ENCODE measurements around the gene SBK1. TPM values are rescaled to one million over a fixed set of nuclear protein-coding genes. Genes with fewer than 3 reads are reported as not detected.
"Not testable (repeated sequence)": the region's sequence is repeated elsewhere in the genome, so short reads cannot be mapped to it uniquely, and the experiment has no call there.

Gene SBK1
- total RNA-seq, 1 donor from 2014 or later, result 0.24 TPM

GRCh38 chr16:28330981-28331380 is 38.7 kb downstream of the SBK1 start:
- DNase-seq (ENCODE audit: low spot score), result not testable (repeated sequence)

DNA sequence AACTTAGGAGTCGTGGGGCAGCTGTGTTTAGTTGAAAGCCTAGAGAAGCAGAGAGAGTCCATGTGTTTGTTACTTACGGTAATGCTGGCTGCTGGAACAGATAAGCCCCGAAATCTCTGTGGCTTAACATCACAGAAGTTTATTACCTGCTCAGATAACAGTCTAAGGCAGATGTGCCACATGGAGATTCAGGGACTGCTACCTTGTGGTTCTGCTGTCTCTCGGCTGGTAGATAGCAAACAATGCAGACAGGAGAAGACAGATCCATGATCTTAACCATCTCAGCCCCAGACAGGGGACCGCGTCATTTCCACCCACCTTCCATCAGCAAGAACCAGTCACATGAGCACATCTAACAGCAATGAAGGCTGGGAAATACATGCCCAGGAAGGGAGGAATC is 40.3 kb downstream of the SBK1 start:
- not testable (repeated sequence) for DNase-seq (ENCODE audit: low spot score)

DNA sequence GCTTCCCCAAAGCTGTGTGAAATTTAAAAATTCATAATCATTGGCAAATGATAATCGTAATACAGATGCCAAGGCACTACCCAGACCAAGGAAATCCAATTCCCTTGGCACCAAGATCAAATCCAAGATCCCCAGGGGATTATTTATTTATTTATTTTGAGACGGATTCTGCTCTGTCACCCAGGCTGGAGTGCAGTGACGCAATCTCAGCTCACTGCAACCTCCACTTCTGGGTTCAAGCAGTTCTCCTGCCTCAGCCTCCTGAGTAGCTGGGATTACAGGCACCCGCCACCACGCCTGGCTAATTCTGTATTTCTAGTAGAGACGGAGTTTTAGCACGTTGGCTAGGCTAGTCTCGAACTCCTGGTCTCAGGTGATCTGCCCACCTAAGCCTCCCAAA is 43.4 kb downstream of the SBK1 start:
- DNase-seq (ENCODE audit: low spot score), result not testable (repeated sequence)

- not testable (repeated sequence) for DNase-seq (ENCODE audit: low spot score)
These were observed 44.8 kb downstream of the SBK1 start for GRCh38 chr16:28336940-28337710.

- DNase-seq (ENCODE audit: low spot score), result not testable (repeated sequence)
These were observed 45.9 kb downstream of the SBK1 start for GRCh38 chr16:28338230-28338629.

DNA sequence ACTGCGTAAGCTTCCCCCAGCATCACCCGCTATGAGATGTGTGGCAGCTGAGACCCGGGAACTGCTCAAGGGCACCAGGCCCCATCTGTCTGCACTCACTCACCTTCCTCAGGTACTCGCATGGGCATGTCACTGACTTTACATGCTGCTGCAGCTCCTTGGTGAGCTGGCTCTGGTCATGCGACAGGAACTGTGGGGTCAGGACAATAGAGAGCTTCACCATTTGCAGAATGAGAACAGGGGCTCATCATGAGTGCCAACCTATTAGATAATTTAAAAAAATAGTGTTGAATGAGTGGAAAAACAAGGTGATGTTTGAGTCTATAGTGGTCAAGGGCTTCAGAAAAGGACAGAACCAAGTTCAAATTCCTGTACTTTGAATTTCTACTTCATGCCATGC is 70.3 kb downstream of the SBK1 start:
- not testable (repeated sequence) for DNase-seq (ENCODE audit: low spot score)

GRCh38 chr16:28363408-28363807 is 71.1 kb downstream of the SBK1 start, which contains the start of gene NPIPB6:
TSS of gene NPIPB6 (minus strand) at chr16:28363508. CDS start at chr16:28362822, 686 bp downstream.
- DNase-seq (ENCODE audit: low spot score), result not testable (repeated sequence)

GRCh38 chr16:28364268-28365173 is 72.2 kb downstream of the SBK1 start:
- not testable (repeated sequence) for DNase-seq (ENCODE audit: low spot score)

GRCh38 chr16:28367926-28368325 is 75.6 kb downstream of the SBK1 start:
- not testable (repeated sequence) for DNase-seq (ENCODE audit: low spot score)

Other genes with a start within 250 kb of the SBK1 start
- not detected for gene GSG1L, start 228.8 kb upstream of the SBK1 start, total RNA-seq (ENCODE audit: insufficient read depth, low replicate concordance)
- 140 TPM for gene XPO6, start 80.6 kb upstream of the SBK1 start, total RNA-seq (ENCODE audit: insufficient read depth, low replicate concordance)
- gene NPIPB6, start 71.0 kb downstream of the SBK1 start, total RNA-seq (ENCODE audit: insufficient read depth, low replicate concordance), result not detected
- gene EIF3CL, start 111.3 kb downstream of the SBK1 start, total RNA-seq (ENCODE audit: insufficient read depth, low replicate concordance), result 75.1 TPM
- gene NPIPB7, start 179.8 kb downstream of the SBK1 start, total RNA-seq (ENCODE audit: insufficient read depth, low replicate concordance), result not detected
- gene CLN3, start 199.5 kb downstream of the SBK1 start, total RNA-seq (ENCODE audit: insufficient read depth, low replicate concordance), result 20.9 TPM
- 0.72 TPM for gene APOBR, start 202.1 kb downstream of the SBK1 start, total RNA-seq (ENCODE audit: insufficient read depth, low replicate concordance)
- not detected for gene IL27, start 214.3 kb downstream of the SBK1 start, total RNA-seq (ENCODE audit: insufficient read depth, low replicate concordance)
- gene NUPR1, start 246.4 kb downstream of the SBK1 start, total RNA-seq (ENCODE audit: insufficient read depth, low replicate concordance), result 8.7 TPM